Endothelial cell of umbilical vein (primary cell): Measurements from ENCODE around the gene ATXN7L2. TPM values are rescaled to one million over a fixed set of nuclear protein-coding genes. Genes with fewer than 3 reads are reported as not detected.

ENCODE experiments used
- BruUV-seq: library from RNA; stranded (reverse); fragments of 400-500 nt; replicated peaks from 2 replicates; lab custom pipeline; 2021; lab: Mats Ljungman, UMichigan
- CTCF ChIA-PET: fragments of 300-600, 350-600 bp; sonication (Branson Sonifier 250); formaldehyde crosslinking; loops from one replicate; lab custom pipeline; 2021; ENCODE audit warnings: antibody characterized with exemption, inconsistent platforms; lab: Charles Lee
- POLR2A ChIA-PET: fragments of 300-600, 350-600 bp; sonication (Branson Sonifier 250); formaldehyde crosslinking; loops from one replicate; lab custom pipeline; 2021; ENCODE audit warnings: antibody characterized with exemption, inconsistent platforms; lab: Charles Lee
- DNase-seq: peaks from one replicate; pipeline ENCODE4 v3.0.0-alpha.2; 2011; ENCODE audit warnings: low read depth, low spot score
- FAIRE-seq: peaks from 2 replicates; lab custom pipeline; 2011; peaks lifted over from hg19 to GRCh38; lab: Jason Lieb, UNC
- H2AFZ ChIP-seq: 2 replicates; pipeline ENCODE4 v1.6.0; 2012; ENCODE audit warnings: low read depth, low read length, control low read depth, inconsistent platforms
- H3K27ac ChIP-seq: 2 replicates; pipeline ENCODE4 v1.5.1; 2011; ENCODE audit warnings: low read depth, mild to moderate bottlenecking, control low read depth, low read length, moderate library complexity; ENCODE audit not compliant: insufficient read depth
- H3K27me3 ChIP-seq, 2 experiments: 2 replicates each; pipeline versions ENCODE4 v1.6.0 to v1.6.1; 2011; ENCODE audit warnings: low read length in 2 of 2, mixed read lengths in 1 of 2; ENCODE audit not compliant: control insufficient read depth in 2 of 2, insufficient read depth in 2 of 2
- H3K36me3 ChIP-seq, 2 experiments: 2 replicates in 1 of 2; 3 replicates in 1 of 2; pipeline ENCODE4 v1.5.1; 2011; ENCODE audit warnings: low read length in 2 of 2, mild to moderate bottlenecking in 1 of 2, moderate library complexity in 1 of 2; ENCODE audit not compliant: control insufficient read depth in 2 of 2, insufficient read depth in 2 of 2; ENCODE audit errors: extremely low read depth in 1 of 2
- H3K4me1 ChIP-seq: 3 replicates; pipeline ENCODE4 v1.5.1; 2011; ENCODE audit warnings: mild to moderate bottlenecking, low read length; ENCODE audit not compliant: control insufficient read depth, insufficient read depth; ENCODE audit errors: extremely low read depth
- H3K4me2 ChIP-seq: 2 replicates; pipeline ENCODE4 v1.6.1; 2011; ENCODE audit warnings: low read length, control low read depth, mixed read lengths; ENCODE audit not compliant: insufficient read depth
- H3K4me3 ChIP-seq, 3 experiments: fragments of 200-600 bp in 1 of 3; sonication (generic), shearing (Covaris generic) in 1 of 3; replicated peaks in 1 of 3; 2 replicates each; pipeline ENCODE4 v1.5.1; 2011 to 2016; ENCODE audit warnings: control low read depth in 3 of 3, low read length in 3 of 3, mild to moderate bottlenecking in 2 of 3, inconsistent platforms in 1 of 3, low read depth in 1 of 3, moderate library complexity in 1 of 3; ENCODE audit not compliant: insufficient read depth in 1 of 3
- H3K79me2 ChIP-seq: 2 replicates; pipeline ENCODE4 v1.6.0; 2012; ENCODE audit warnings: low read length, inconsistent platforms; ENCODE audit not compliant: control insufficient read depth, insufficient read depth
- H3K9ac ChIP-seq: replicated peaks from 2 replicates; pipeline ENCODE3; 2011; ENCODE audit warnings: low read length, control low read depth; ENCODE audit not compliant: insufficient read depth; ENCODE audit errors: extremely low read depth
- H3K9me1 ChIP-seq: replicated peaks from 3 replicates; pipeline ENCODE4 v1.6.0; 2011; ENCODE audit warnings: mild to moderate bottlenecking, low read length; ENCODE audit not compliant: control insufficient read depth, insufficient read depth; ENCODE audit errors: extremely low read depth
- H3K9me3 ChIP-seq: replicated peaks from 2 replicates; pipeline ENCODE4 v1.5.1; 2012; ENCODE audit warnings: low read length, inconsistent platforms; ENCODE audit not compliant: control insufficient read depth, insufficient read depth
- H4K20me1 ChIP-seq: replicated peaks from 2 replicates; pipeline ENCODE3; 2011; ENCODE audit warnings: mild to moderate bottlenecking, low read length; ENCODE audit not compliant: control insufficient read depth, insufficient read depth; ENCODE audit errors: extremely low read depth
- EZH2 ChIP-seq: IDR thresholded peaks from 2 replicates; pipeline ENCODE4 v1.6.1; 2012; ENCODE audit warnings: borderline replicate concordance, low read depth, mild to moderate bottlenecking, moderate library complexity, low read length, inconsistent platforms; ENCODE audit not compliant: severe bottlenecking
- FOS ChIP-seq: IDR thresholded peaks from 2 replicates; pipeline ENCODE4 v1.6.1; 2011; ENCODE audit warnings: mild to moderate bottlenecking, low read length, moderate library complexity, borderline replicate concordance; ENCODE audit not compliant: insufficient read depth
- GATA2 ChIP-seq: IDR thresholded peaks from 2 replicates; pipeline ENCODE4 v1.7.0; 2011; ENCODE audit warnings: low read depth, mild to moderate bottlenecking, moderate library complexity, mixed read lengths, low read length; ENCODE audit not compliant: insufficient read length, insufficient read depth
- JUN ChIP-seq: IDR thresholded peaks from 2 replicates; pipeline ENCODE4 v1.6.1; 2011; ENCODE audit warnings: borderline replicate concordance, low read depth; ENCODE audit not compliant: insufficient read length, insufficient read depth
- MYC ChIP-seq: IDR thresholded peaks from one replicate; pipeline ENCODE4 v1.6.1; 2011; ENCODE audit warnings: mild to moderate bottlenecking, low read depth, low read length
- POLR2A ChIP-seq: IDR thresholded peaks from 2 replicates; pipeline ENCODE4 v1.6.1; 2012; ENCODE audit warnings: low read depth, mild to moderate bottlenecking, control low read depth, low read length
- POLR2AphosphoS5 ChIP-seq: IDR thresholded peaks from 2 replicates; pipeline ENCODE4 v1.6.1; 2012; ENCODE audit warnings: low read depth, mild to moderate bottlenecking, control low read depth, low read length, moderate library complexity; ENCODE audit not compliant: insufficient read depth
- dilution Hi-C: fragments of 300-500 bp; cut with MboI; formaldehyde crosslinking; loops from one replicate; pipeline ENCODE4 v1.15.0; 2019; ENCODE audit warnings: low sequenced_read_pairs; ENCODE audit not compliant: extremely low pct_ligation_motif_present
- intact Hi-C: fragments of 100-400 bp; cut with micrococcal nuclease; formaldehyde crosslinking; loops from one replicate; pipeline ENCODE4 v1.10.0; 2022
- polyA plus RNA-seq, 4 experiments: library from polyadenylated mRNA; depleted of rRNA in 3 of 4; stranded (reverse) in 3 of 4; unstranded in 1 of 4; fragments of >200 nt; gene quantifications; 2 replicates each; pipeline versions ENCODE4 v1.2.1 to v1.2.3, GENCODE V29; 2011 to 2012; ENCODE audit warnings: missing spikeins in 1 of 4
- total RNA-seq: library from RNA; stranded (reverse); gene quantifications from 2 replicates; pipeline ENCODE4 v1.2.3, GENCODE V29; 2021
- TF ChIP-seq, protein P1 (sequence below): IDR thresholded peaks from 2 replicates; pipeline ENCODE4 v1.6.1; 2011; ENCODE audit not compliant: insufficient read depth, insufficient read length
- TF ChIP-seq, protein P2 (sequence below), 2 donors: IDR thresholded peaks; 1 replicate in 1 of 2; 2 replicates in 1 of 2; pipeline ENCODE4 v1.5.1; 2011; ENCODE audit warnings: low read length in 2 of 2, mild to moderate bottlenecking in 2 of 2, moderate library complexity in 2 of 2, control low read depth in 1 of 2, inconsistent platforms in 1 of 2, low read depth in 1 of 2; ENCODE audit not compliant: insufficient read depth in 1 of 2; ENCODE audit errors: extremely low read depth in 1 of 2

The ATXN7L2 gene
- total and polyA plus RNA-seq, 2 donors (not counting 3 experiments of a cell fraction or from before 2014, with no cell fraction given) = 4.4 to 4.9 TPM

DNA sequence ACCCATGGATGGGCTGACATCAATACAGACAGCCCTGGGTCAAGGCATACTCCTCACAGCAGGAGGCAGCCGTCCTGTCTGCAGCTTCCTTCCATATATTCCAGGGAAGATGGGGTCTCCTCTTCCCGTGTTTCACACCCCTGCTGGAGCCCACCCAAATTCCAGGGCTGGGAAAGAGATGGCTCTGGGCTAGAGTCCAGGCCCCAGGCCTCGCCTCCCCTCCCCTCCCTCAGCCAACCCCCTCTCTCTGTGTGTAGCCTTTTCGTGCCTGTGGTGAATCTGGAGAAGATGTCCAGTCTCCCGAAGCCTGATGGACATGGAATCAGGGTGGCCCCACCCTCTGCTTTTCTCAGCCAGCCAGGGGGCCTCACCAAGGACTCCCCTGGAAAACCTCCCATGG, 3.6 kb downstream of the ATXN7L2 start:
- no peaks in the 10 kb centered on the region for H4K20me1 ChIP-seq
- peaks cover 14% of the 10 kb centered on the region for H3K4me1 ChIP-seq
- FAIRE-seq (no peak), DNase-seq (no peak)
- intact Hi-C loops = loop anchor here (10.0 kb wide), 3 partner anchors 128 to 278 kb away; partner anchors contain the start of genes AMPD2, EPS8L3 and GNAT2
- H3K9me1 ChIP-seq = no peaks in the 10 kb centered on the region
- no peaks in the 10 kb centered on the region for H3K9me3 ChIP-seq
- no peak overlapping the region for H3K9ac ChIP-seq
- no peak overlapping the region for H3K27ac ChIP-seq
- no peak overlapping the region for H3K4me2 ChIP-seq
- TF ChIP-seq GATA2 (no peak), POLR2A (no peak), FOS (no peak), POLR2AphosphoS5 (no peak), EZH2 (no peak), MYC (no peak), JUN (no peak)
- TF ChIP-seq, protein P1, sequence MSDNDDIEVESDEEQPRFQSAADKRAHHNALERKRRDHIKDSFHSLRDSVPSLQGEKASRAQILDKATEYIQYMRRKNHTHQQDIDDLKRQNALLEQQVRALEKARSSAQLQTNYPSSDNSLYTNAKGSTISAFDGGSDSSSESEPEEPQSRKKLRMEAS = no peak
- TF ChIP-seq, protein P2, sequence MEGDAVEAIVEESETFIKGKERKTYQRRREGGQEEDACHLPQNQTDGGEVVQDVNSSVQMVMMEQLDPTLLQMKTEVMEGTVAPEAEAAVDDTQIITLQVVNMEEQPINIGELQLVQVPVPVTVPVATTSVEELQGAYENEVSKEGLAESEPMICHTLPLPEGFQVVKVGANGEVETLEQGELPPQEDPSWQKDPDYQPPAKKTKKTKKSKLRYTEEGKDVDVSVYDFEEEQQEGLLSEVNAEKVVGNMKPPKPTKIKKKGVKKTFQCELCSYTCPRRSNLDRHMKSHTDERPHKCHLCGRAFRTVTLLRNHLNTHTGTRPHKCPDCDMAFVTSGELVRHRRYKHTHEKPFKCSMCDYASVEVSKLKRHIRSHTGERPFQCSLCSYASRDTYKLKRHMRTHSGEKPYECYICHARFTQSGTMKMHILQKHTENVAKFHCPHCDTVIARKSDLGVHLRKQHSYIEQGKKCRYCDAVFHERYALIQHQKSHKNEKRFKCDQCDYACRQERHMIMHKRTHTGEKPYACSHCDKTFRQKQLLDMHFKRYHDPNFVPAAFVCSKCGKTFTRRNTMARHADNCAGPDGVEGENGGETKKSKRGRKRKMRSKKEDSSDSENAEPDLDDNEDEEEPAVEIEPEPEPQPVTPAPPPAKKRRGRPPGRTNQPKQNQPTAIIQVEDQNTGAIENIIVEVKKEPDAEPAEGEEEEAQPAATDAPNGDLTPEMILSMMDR (IDR thresholded peaks at IDR 0.05; ENCODE audit: extremely low read depth in 1 of 2, insufficient read depth in 1 of 2, low read depth in 1 of 2, low read length in 2 of 2) = no peak
- peaks cover 2% of the 10 kb centered on the region in 2 experiments for H3K36me3 ChIP-seq
- no peaks in the 10 kb centered on the region for H3K79me2 ChIP-seq
- H3K4me3 ChIP-seq = no peak overlapping the region
- dilution Hi-C loops = no loop called here
- POLR2A ChIA-PET = no interaction called here
- peaks cover 6 to 7% of the 10 kb centered on the region in 2 experiments for H3K27me3 ChIP-seq
- no TSS peak for BruUV-seq
- CTCF ChIA-PET = interaction anchor here (3.3 kb wide), 1 partner anchor 45 kb away, joined by 19 read pairs; no protein-coding TSS in a partner anchor
- no peak overlapping the region for H2AFZ ChIP-seq
